Measurements from ENCODE around the gene MUC12. TPM values are rescaled to one million over a fixed set of nuclear protein-coding genes. Genes with fewer than 3 reads are reported as not detected.

Gene MUC12
- total RNA-seq, 1 experiment from 2014 or later = 0.64 TPM

DNA sequence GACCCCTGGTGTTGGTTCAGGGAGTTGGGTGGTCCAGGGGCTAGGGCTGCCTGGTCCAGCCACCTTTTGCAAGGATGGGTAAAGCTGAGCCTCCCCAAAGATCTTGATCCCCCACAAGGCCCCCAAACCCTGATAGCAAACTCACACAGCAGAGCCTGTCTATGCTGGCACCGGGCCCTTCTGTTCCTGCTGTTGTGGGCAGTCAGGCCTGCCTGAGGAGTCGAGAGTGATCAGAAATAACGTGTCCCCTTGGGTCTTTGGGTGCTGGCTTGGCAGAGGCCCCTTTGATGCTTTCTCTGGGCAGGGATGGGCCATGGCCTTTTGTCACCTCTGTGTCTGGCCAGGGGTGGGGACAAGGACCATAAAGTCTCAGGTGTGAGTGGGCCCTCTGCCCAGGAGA, 715 bp upstream of the MUC12 start (continued):
- TF ChIP-seq, protein P1, sequence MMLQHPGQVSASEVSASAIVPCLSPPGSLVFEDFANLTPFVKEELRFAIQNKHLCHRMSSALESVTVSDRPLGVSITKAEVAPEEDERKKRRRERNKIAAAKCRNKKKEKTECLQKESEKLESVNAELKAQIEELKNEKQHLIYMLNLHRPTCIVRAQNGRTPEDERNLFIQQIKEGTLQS (IDR thresholded peaks at IDR 0.05) = no peak
- TF ChIP-seq ZFX (IDR thresholded peaks at IDR 0.05) (no peak), CEBPB (IDR thresholded peaks at IDR 0.05; ENCODE audit: low read depth) (no peak)
- TF ChIP-seq, protein P2, sequence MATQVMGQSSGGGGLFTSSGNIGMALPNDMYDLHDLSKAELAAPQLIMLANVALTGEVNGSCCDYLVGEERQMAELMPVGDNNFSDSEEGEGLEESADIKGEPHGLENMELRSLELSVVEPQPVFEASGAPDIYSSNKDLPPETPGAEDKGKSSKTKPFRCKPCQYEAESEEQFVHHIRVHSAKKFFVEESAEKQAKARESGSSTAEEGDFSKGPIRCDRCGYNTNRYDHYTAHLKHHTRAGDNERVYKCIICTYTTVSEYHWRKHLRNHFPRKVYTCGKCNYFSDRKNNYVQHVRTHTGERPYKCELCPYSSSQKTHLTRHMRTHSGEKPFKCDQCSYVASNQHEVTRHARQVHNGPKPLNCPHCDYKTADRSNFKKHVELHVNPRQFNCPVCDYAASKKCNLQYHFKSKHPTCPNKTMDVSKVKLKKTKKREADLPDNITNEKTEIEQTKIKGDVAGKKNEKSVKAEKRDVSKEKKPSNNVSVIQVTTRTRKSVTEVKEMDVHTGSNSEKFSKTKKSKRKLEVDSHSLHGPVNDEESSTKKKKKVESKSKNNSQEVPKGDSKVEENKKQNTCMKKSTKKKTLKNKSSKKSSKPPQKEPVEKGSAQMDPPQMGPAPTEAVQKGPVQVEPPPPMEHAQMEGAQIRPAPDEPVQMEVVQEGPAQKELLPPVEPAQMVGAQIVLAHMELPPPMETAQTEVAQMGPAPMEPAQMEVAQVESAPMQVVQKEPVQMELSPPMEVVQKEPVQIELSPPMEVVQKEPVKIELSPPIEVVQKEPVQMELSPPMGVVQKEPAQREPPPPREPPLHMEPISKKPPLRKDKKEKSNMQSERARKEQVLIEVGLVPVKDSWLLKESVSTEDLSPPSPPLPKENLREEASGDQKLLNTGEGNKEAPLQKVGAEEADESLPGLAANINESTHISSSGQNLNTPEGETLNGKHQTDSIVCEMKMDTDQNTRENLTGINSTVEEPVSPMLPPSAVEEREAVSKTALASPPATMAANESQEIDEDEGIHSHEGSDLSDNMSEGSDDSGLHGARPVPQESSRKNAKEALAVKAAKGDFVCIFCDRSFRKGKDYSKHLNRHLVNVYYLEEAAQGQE (IDR thresholded peaks at IDR 0.05; ENCODE audit: low read depth) = no peak

DNA sequence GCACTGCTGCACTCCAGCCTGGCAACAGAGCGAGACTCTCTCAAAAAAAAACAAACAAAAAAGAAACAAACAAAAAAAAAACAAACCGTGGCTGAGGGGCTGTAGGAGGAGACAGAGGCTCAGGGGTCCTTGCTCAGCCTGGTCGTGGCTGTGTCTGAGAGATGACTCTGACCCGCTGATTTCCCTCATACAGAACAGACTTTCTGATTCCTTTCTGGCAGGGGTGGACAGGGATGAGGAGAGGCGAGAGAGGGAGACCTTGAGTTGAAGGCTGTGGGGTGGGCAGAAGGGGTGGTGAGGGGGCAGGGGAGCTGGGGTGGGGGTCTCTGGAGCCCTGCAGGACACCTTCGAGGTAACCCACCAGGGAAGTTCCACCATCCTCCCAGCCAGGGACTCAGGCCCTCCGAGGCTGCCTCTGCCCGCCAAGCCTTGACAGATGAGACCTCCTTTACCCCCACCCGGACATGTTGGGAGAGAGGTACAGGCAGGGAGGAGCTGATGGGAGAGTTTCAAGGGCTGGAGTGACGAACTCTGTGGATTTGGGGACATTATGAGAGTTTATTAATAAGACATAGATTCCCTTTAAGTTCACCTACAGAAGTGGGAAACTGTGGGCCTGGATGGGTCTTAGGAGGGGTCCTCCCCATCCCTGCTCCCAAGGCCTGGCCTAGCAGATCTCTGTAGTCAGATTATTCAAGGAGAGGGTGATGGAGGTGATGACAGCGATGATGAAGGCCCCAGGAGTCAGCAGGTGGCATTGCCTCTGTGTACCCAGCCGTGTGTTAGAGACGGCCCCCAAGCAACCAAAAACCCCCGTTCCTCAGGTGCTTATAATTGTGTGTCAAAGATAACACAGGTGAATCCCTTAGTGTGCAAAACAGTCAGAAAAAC, 2.0 kb downstream of the MUC12 start:
- DNase-seq (ENCODE audit: low read depth, low spot score) (no peak), ATAC-seq (no peak)
- RAD21 ChIA-PET (ENCODE audit: low non-redundant PET in 1 of 2, low total read pairs in 2 of 2, uncharacterized antibody in 2 of 2, unreplicated experiment in 2 of 2) = no interaction called here
- BruUV-seq (replicated peaks) = no TSS peak
- TF ChIP-seq, protein P3, sequence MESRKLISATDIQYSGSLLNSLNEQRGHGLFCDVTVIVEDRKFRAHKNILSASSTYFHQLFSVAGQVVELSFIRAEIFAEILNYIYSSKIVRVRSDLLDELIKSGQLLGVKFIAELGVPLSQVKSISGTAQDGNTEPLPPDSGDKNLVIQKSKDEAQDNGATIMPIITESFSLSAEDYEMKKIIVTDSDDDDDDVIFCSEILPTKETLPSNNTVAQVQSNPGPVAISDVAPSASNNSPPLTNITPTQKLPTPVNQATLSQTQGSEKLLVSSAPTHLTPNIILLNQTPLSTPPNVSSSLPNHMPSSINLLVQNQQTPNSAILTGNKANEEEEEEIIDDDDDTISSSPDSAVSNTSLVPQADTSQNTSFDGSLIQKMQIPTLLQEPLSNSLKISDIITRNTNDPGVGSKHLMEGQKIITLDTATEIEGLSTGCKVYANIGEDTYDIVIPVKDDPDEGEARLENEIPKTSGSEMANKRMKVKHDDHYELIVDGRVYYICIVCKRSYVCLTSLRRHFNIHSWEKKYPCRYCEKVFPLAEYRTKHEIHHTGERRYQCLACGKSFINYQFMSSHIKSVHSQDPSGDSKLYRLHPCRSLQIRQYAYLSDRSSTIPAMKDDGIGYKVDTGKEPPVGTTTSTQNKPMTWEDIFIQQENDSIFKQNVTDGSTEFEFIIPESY (IDR thresholded peaks at IDR 0.05; ENCODE audit: extremely low read depth, insufficient replicate concordance, low read length) = no peak
- no peak for TF ChIP-seq SIN3A (IDR thresholded peaks at IDR 0.05; ENCODE audit: low read depth)
- TF ChIP-seq CBX3 (IDR thresholded peaks at IDR 0.05; ENCODE audit: low read depth) = no peak
- no peak for TF ChIP-seq CEBPB (IDR thresholded peaks at IDR 0.05; ENCODE audit: low read depth)
- no peak for TF ChIP-seq SRF (IDR thresholded peaks at IDR 0.05; ENCODE audit: low read depth)
- no peak for TF ChIP-seq EZH2 (IDR thresholded peaks at IDR 0.05)
- no peak for TF ChIP-seq SP1 (IDR thresholded peaks at IDR 0.05; ENCODE audit: low read depth)
- no peak for TF ChIP-seq ZFX (IDR thresholded peaks at IDR 0.05)
- no peak for TF ChIP-seq YY1 (IDR thresholded peaks at IDR 0.05; ENCODE audit: extremely low read depth, insufficient replicate concordance, low read depth, low read length)
- no peak for TF ChIP-seq RAD21 (IDR thresholded peaks at IDR 0.05; ENCODE audit: low read depth)
- TF ChIP-seq POLR2A (IDR thresholded peaks at IDR 0.05; ENCODE audit: borderline replicate concordance, extremely low read depth, insufficient read depth, insufficient read length) = no peak
- TF ChIP-seq POLR2AphosphoS5 (IDR thresholded peaks at IDR 0.05; ENCODE audit: low read depth, low read length) = no peak
- TF ChIP-seq TCF7L2 (IDR thresholded peaks at IDR 0.05; ENCODE audit: borderline replicate concordance, extremely low read depth, insufficient read depth, insufficient read length) = no peak
- TF ChIP-seq, protein P4, sequence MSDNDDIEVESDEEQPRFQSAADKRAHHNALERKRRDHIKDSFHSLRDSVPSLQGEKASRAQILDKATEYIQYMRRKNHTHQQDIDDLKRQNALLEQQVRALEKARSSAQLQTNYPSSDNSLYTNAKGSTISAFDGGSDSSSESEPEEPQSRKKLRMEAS (IDR thresholded peaks at IDR 0.05) = no peak
- no peak for TF ChIP-seq EGR1 (IDR thresholded peaks at IDR 0.05; ENCODE audit: low read depth)
- Histone ChIP-seq H2AFZ (ENCODE audit: low read depth, low read length, poor library complexity, severe bottlenecking) (no peak overlapping the region), H3K27me3 (ENCODE audit: insufficient read depth, low read length) (no peaks in the 10 kb centered on the region), H4K20me1 (ENCODE audit: insufficient read depth) (no peaks in the 10 kb centered on the region), H3K4me3 (replicated peaks in 1 of 2; ENCODE audit: low read depth in 1 of 2, low read length in 2 of 2) (no peak overlapping the region), H3K9me3 (ENCODE audit: control insufficient read depth in 1 of 2, insufficient read depth in 1 of 2, low read depth in 1 of 2, low read length in 2 of 2) (no peaks in the 10 kb centered on the region), H3K9me2 (ENCODE audit: insufficient read depth) (no peaks in the 10 kb centered on the region), H3K9ac (ENCODE audit: low read length) (no peak overlapping the region), H3K4me1 (ENCODE audit: control insufficient read depth in 1 of 2, insufficient read depth in 2 of 2, low read length in 2 of 2) (peaks cover 0 to 11% of the 10 kb centered on the region in 2 experiments; a peak in 2 of 4 replicates), H3K79me2 (ENCODE audit: insufficient read depth, low read length) (no peaks in the 10 kb centered on the region), H3K27ac (ENCODE audit: low read depth, low read length) (no peak overlapping the region), H3K36me3 (ENCODE audit: control insufficient read depth in 1 of 2, insufficient read depth in 2 of 2, low read length in 2 of 2) (no peaks in the 10 kb centered on the region), H3K4me2 (ENCODE audit: low read length) (no peak overlapping the region)
- intact Hi-C loops (cut with micrococcal nuclease) = no loop called here
- POLR2A ChIA-PET = no interaction called here
- CTCF ChIA-PET = no interaction called here

Data from HCT116 (cell line).